Activated CD4-positive, alpha-beta memory T cell treated with anti-CD3 and anti-CD28 coated beads for 36 hours (primary cell): Measurements from ENCODE around the gene CR1. TPM values are rescaled to one million over a fixed set of nuclear protein-coding genes. Genes with fewer than 3 reads are reported as not detected.
"Not testable (repeated sequence)": the region's sequence is repeated elsewhere in the genome, so short reads cannot be mapped to it uniquely, and the experiment has no call there.

Experiments
- CTCF ChIA-PET: fragments of 350-600 bp; sonication (Branson Sonifier 250); formaldehyde crosslinking; loops from one replicate; lab custom pipeline; 2021; ENCODE audit warnings: antibody characterized with exemption, inconsistent platforms; lab: Charles Lee
- POLR2A ChIA-PET: fragments of 350-600 bp; sonication (Branson Sonifier 250); formaldehyde crosslinking; loops from one replicate; lab custom pipeline; 2021; ENCODE audit warnings: antibody characterized with exemption; lab: Charles Lee
- DNase-seq: peaks from one replicate; pipeline ENCODE4 v3.0.0-alpha.2; 2020
- H3K27ac Mint-ChIP-seq: one replicate; pipeline ENCODE4 v1.8.0; 2021; ENCODE audit warnings: mixed read lengths
- H3K27me3 Mint-ChIP-seq: one replicate; pipeline ENCODE4 v1.8.0; 2021; ENCODE audit warnings: mixed read lengths
- H3K36me3 Mint-ChIP-seq: one replicate; pipeline ENCODE4 v1.8.0; 2021; ENCODE audit warnings: mixed read lengths
- H3K4me1 Mint-ChIP-seq: one replicate; pipeline ENCODE4 v1.8.0; 2021; ENCODE audit warnings: low read depth, mixed read lengths
- H3K4me3 Mint-ChIP-seq: one replicate; pipeline ENCODE4 v1.8.0; 2021; ENCODE audit warnings: mild to moderate bottlenecking, mixed read lengths
- H3K9me3 Mint-ChIP-seq: one replicate; pipeline ENCODE4 v1.8.0; 2021; ENCODE audit warnings: mixed read lengths
- intact Hi-C: fragments of 100-400 bp; cut with micrococcal nuclease; formaldehyde crosslinking; loops from one replicate; pipeline ENCODE4 v1.15.1; 2023
- total RNA-seq, 2 experiments: library from RNA; stranded (reverse); gene quantifications; one replicate each; pipeline ENCODE4 v1.2.3, GENCODE V29; 2021

Gene CR1
- total RNA-seq, 2 experiments from 2014 or later, result not detected

GRCh38 chr1:207670997-207671396 lies 175.0 kb downstream of the CR1 start:
- H3K27me3 Mint-ChIP-seq, result peaks cover 63% of the 10 kb centered on the region
- peaks cover 5% of the 10 kb centered on the region for H3K9me3 Mint-ChIP-seq
- ChIA-PET CTCF (no interaction called here), POLR2A (no interaction called here)
- H3K4me3 Mint-ChIP-seq, result no peak overlapping the region
- H3K27ac Mint-ChIP-seq, result no peak overlapping the region
- H3K36me3 Mint-ChIP-seq, result no peaks in the 10 kb centered on the region
- H3K4me1 Mint-ChIP-seq, result peaks cover 2% of the 10 kb centered on the region
- DNase-seq, result no peak
- intact Hi-C loops, result no loop called here

DNA sequence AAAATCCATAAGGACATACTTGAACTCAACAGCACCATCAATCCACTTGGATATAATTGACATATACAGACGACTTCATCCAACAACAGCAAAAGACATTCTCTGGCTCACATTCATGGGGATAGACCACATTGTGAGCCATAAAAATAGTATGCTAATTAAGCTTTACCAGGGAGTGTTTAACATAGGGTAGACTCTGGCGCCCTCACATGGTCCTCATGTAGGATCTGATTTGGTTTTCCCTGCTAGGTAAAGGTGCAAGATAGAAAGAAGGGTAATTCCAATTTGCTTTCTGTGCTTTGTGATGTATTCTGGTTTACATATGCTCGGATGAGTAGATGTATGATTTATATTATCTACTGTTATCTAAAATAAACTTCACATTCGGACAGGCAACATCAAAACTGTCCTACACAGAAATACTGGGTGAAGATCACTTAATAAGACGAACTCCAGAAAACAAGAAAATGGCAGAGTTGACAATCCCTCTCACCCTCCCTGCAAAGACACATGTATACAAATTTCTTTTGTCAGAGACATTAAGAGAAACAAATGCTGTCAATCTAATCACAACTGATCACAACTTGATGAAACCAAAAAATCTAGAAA lies 176.7 kb downstream of the CR1 start:
- H3K27me3 Mint-ChIP-seq, result peaks cover 49% of the 10 kb centered on the region
- no peak overlapping the region for H3K4me3 Mint-ChIP-seq
- H3K36me3 Mint-ChIP-seq, result no peaks in the 10 kb centered on the region
- CTCF ChIA-PET, result interaction anchor here (0.6 kb wide), 1 partner anchor 122 kb away, joined by 3 read pairs; no protein-coding TSS in a partner anchor
- no peak overlapping the region for H3K27ac Mint-ChIP-seq
- H3K4me1 Mint-ChIP-seq, result peaks cover 2% of the 10 kb centered on the region
- no peak for DNase-seq
- H3K9me3 Mint-ChIP-seq, result no peaks in the 10 kb centered on the region
- intact Hi-C loops, result no loop called here
- POLR2A ChIA-PET, result no interaction called here

- Mint-ChIP-seq H3K27me3 (peaks cover 46% of the 10 kb centered on the region), H3K4me1 (peaks cover 2% of the 10 kb centered on the region), H3K9me3 (no peaks in the 10 kb centered on the region), H3K4me3 (no peak overlapping the region), H3K36me3 (no peaks in the 10 kb centered on the region), H3K27ac (no peak overlapping the region)
- intact Hi-C loops, result no loop called here
- ChIA-PET POLR2A (no interaction called here), CTCF (interaction anchor here (1.4 kb wide), 2 partner anchors 19 to 53 kb away, joined by 3 to 6 read pairs; no protein-coding TSS in a partner anchor)
- DNase-seq, result no peak
These were observed 177.4 kb downstream of the CR1 start for GRCh38 chr1:207673399-207673798.

DNA sequence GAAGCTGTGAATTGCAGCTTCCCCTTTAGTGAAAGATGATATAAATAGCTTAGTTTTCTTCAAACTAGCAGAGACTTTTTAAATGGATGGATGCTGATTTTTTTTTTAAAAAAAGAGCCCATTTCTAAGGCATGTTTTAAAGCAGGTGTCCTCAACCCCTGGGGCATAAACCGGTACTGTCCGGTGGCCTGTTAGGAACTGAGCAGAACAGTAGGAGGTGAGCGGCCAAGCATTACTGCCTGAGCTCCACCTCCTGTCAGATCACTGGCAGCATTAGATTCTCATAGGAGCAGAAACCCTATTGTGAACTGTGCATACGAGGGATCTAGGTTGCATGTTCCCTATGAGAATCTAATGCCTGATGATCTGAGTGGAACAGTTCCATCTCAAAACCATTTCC lies 180.2 kb downstream of the CR1 start:
- no peak overlapping the region for H3K4me3 Mint-ChIP-seq
- no peaks in the 10 kb centered on the region for H3K9me3 Mint-ChIP-seq
- intact Hi-C loops, result no loop called here
- H3K4me1 Mint-ChIP-seq, result peaks cover 2% of the 10 kb centered on the region
- DNase-seq, result no peak
- no peak overlapping the region for H3K27ac Mint-ChIP-seq
- no peaks in the 10 kb centered on the region for H3K36me3 Mint-ChIP-seq
- ChIA-PET CTCF (interaction anchor here (0.6 to 0.9 kb wide), 2 partner anchors 56 to 287 kb away, joined by 3 to 4 read pairs; no protein-coding TSS in a partner anchor), POLR2A (interaction anchor here (0.7 kb wide), 1 partner anchor 12 kb away, joined by 3 read pairs; no protein-coding TSS in a partner anchor)
- H3K27me3 Mint-ChIP-seq, result peaks cover 24% of the 10 kb centered on the region

- intact Hi-C loops, H3K4me1 Mint-ChIP-seq, POLR2A ChIA-PET, DNase-seq, H3K36me3 Mint-ChIP-seq, H3K4me3 Mint-ChIP-seq, CTCF ChIA-PET, H3K9me3 Mint-ChIP-seq, H3K27ac Mint-ChIP-seq: not testable (repeated sequence)
- H3K27me3 Mint-ChIP-seq, result peaks cover 11% of the 10 kb centered on the region
These were observed 184.8 kb downstream of the CR1 start for GRCh38 chr1:207680590-207681388.

GRCh38 chr1:207682872-207683434 lies 187.0 kb downstream of the CR1 start:
- POLR2A ChIA-PET, H3K36me3 Mint-ChIP-seq, H3K4me3 Mint-ChIP-seq, CTCF ChIA-PET, H3K9me3 Mint-ChIP-seq, DNase-seq, H3K27me3 Mint-ChIP-seq, H3K4me1 Mint-ChIP-seq, intact Hi-C loops, H3K27ac Mint-ChIP-seq: not testable (repeated sequence)

DNA sequence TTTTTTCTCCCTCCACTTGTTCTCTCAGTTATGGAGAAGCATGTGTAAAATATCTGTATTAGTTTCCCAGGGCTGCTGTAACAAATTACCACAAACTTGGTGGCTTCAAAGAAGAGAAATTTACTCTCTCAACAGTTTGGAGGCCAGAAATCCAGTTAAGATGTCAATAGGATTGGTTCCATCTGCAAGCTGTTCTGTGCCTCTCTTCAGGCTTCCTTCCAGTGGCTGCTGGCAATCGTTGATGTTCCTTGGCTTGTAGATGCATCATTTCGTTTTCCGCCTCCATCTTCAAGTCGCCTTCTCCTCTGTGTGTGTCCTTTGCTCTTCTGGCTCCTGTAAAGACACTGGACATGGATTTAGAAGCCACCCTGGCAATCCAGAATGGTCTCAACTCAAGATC lies 194.6 kb downstream of the CR1 start:
- intact Hi-C loops, H3K36me3 Mint-ChIP-seq, H3K9me3 Mint-ChIP-seq, H3K4me3 Mint-ChIP-seq, H3K27me3 Mint-ChIP-seq, CTCF ChIA-PET, DNase-seq, H3K4me1 Mint-ChIP-seq, POLR2A ChIA-PET, H3K27ac Mint-ChIP-seq: not testable (repeated sequence)

GRCh38 chr1:207691010-207691409 lies 195.1 kb downstream of the CR1 start:
- ChIA-PET POLR2A (no interaction called here), CTCF (no interaction called here)
- H3K27me3 Mint-ChIP-seq, result peaks cover 13% of the 10 kb centered on the region
- H3K27ac Mint-ChIP-seq, result no peak overlapping the region
- intact Hi-C loops, result no loop called here
- no peaks in the 10 kb centered on the region for H3K9me3 Mint-ChIP-seq
- no peak for DNase-seq
- H3K4me3 Mint-ChIP-seq, result no peak overlapping the region
- H3K36me3 Mint-ChIP-seq, result no peaks in the 10 kb centered on the region
- H3K4me1 Mint-ChIP-seq, result no peaks in the 10 kb centered on the region

Other genes starting within 250 kb of the CR1 start
- gene CD55, start 174.5 kb upstream of the CR1 start, total RNA-seq, result 10 to 100 TPM; 40.4 to 42.3 TPM
- gene CR2, start 41.8 kb upstream of the CR1 start, total RNA-seq, result under 1 TPM in 1 of 2 experiments, not detected in 1; 0.10 TPM
- gene CR1L, start 149.0 kb downstream of the CR1 start, total RNA-seq, result not detected